Endothelial cell of umbilical vein (primary cell): ENCODE results near the gene TNFRSF12A. TPM values are rescaled to one million over a fixed set of nuclear protein-coding genes. Genes with fewer than 3 reads are reported as not detected.
A peak's percentile ranks its signal among the peaks of the same experiment; 100 is the strongest.

ENCODE experiments used
- BruUV-seq: library from RNA; stranded (reverse); fragments of 400-500 nt; replicated peaks from 2 replicates; lab custom pipeline; 2021; lab: Mats Ljungman, UMichigan
- CTCF ChIA-PET: fragments of 300-600, 350-600 bp; sonication (Branson Sonifier 250); formaldehyde crosslinking; loops from one replicate; lab custom pipeline; 2021; ENCODE audit warnings: antibody characterized with exemption, inconsistent platforms; lab: Charles Lee
- POLR2A ChIA-PET: fragments of 300-600, 350-600 bp; sonication (Branson Sonifier 250); formaldehyde crosslinking; loops from one replicate; lab custom pipeline; 2021; ENCODE audit warnings: antibody characterized with exemption, inconsistent platforms; lab: Charles Lee
- DNase-seq: peaks from one replicate; pipeline ENCODE4 v3.0.0-alpha.2; 2011; ENCODE audit warnings: low read depth, low spot score
- FAIRE-seq: peaks from 2 replicates; lab custom pipeline; 2011; peaks lifted over from hg19 to GRCh38; lab: Jason Lieb, UNC
- H2AFZ ChIP-seq: 2 replicates; pipeline ENCODE4 v1.6.0; 2012; ENCODE audit warnings: low read depth, low read length, control low read depth, inconsistent platforms
- H3K27ac ChIP-seq: 2 replicates; pipeline ENCODE4 v1.5.1; 2011; ENCODE audit warnings: low read depth, mild to moderate bottlenecking, control low read depth, low read length, moderate library complexity; ENCODE audit not compliant: insufficient read depth
- H3K27me3 ChIP-seq, 2 experiments: 2 replicates each; pipeline versions ENCODE4 v1.6.0 to v1.6.1; 2011; ENCODE audit warnings: low read length in 2 of 2, mixed read lengths in 1 of 2; ENCODE audit not compliant: control insufficient read depth in 2 of 2, insufficient read depth in 2 of 2
- H3K36me3 ChIP-seq, 2 experiments: 2 replicates in 1 of 2; 3 replicates in 1 of 2; pipeline ENCODE4 v1.5.1; 2011; ENCODE audit warnings: low read length in 2 of 2, mild to moderate bottlenecking in 1 of 2, moderate library complexity in 1 of 2; ENCODE audit not compliant: control insufficient read depth in 2 of 2, insufficient read depth in 2 of 2; ENCODE audit errors: extremely low read depth in 1 of 2
- H3K4me1 ChIP-seq: 3 replicates; pipeline ENCODE4 v1.5.1; 2011; ENCODE audit warnings: mild to moderate bottlenecking, low read length; ENCODE audit not compliant: control insufficient read depth, insufficient read depth; ENCODE audit errors: extremely low read depth
- H3K4me2 ChIP-seq: 2 replicates; pipeline ENCODE4 v1.6.1; 2011; ENCODE audit warnings: low read length, control low read depth, mixed read lengths; ENCODE audit not compliant: insufficient read depth
- H3K4me3 ChIP-seq, 3 experiments: fragments of 200-600 bp in 1 of 3; sonication (generic), shearing (Covaris generic) in 1 of 3; replicated peaks in 1 of 3; 2 replicates each; pipeline ENCODE4 v1.5.1; 2011 to 2016; ENCODE audit warnings: control low read depth in 3 of 3, low read length in 3 of 3, mild to moderate bottlenecking in 2 of 3, inconsistent platforms in 1 of 3, low read depth in 1 of 3, moderate library complexity in 1 of 3; ENCODE audit not compliant: insufficient read depth in 1 of 3
- H3K79me2 ChIP-seq: 2 replicates; pipeline ENCODE4 v1.6.0; 2012; ENCODE audit warnings: low read length, inconsistent platforms; ENCODE audit not compliant: control insufficient read depth, insufficient read depth
- H3K9ac ChIP-seq: replicated peaks from 2 replicates; pipeline ENCODE3; 2011; ENCODE audit warnings: low read length, control low read depth; ENCODE audit not compliant: insufficient read depth; ENCODE audit errors: extremely low read depth
- H3K9me1 ChIP-seq: replicated peaks from 3 replicates; pipeline ENCODE4 v1.6.0; 2011; ENCODE audit warnings: mild to moderate bottlenecking, low read length; ENCODE audit not compliant: control insufficient read depth, insufficient read depth; ENCODE audit errors: extremely low read depth
- H3K9me3 ChIP-seq: replicated peaks from 2 replicates; pipeline ENCODE4 v1.5.1; 2012; ENCODE audit warnings: low read length, inconsistent platforms; ENCODE audit not compliant: control insufficient read depth, insufficient read depth
- H4K20me1 ChIP-seq: replicated peaks from 2 replicates; pipeline ENCODE3; 2011; ENCODE audit warnings: mild to moderate bottlenecking, low read length; ENCODE audit not compliant: control insufficient read depth, insufficient read depth; ENCODE audit errors: extremely low read depth
- CTCF ChIP-seq, 2 donors: IDR thresholded peaks; 1 replicate in 1 of 2; 2 replicates in 1 of 2; pipeline ENCODE4 v1.5.1; 2011; ENCODE audit warnings: low read length in 2 of 2, mild to moderate bottlenecking in 2 of 2, moderate library complexity in 2 of 2, control low read depth in 1 of 2, inconsistent platforms in 1 of 2, low read depth in 1 of 2; ENCODE audit not compliant: insufficient read depth in 1 of 2; ENCODE audit errors: extremely low read depth in 1 of 2
- EZH2 ChIP-seq: IDR thresholded peaks from 2 replicates; pipeline ENCODE4 v1.6.1; 2012; ENCODE audit warnings: borderline replicate concordance, low read depth, mild to moderate bottlenecking, moderate library complexity, low read length, inconsistent platforms; ENCODE audit not compliant: severe bottlenecking
- FOS ChIP-seq: IDR thresholded peaks from 2 replicates; pipeline ENCODE4 v1.6.1; 2011; ENCODE audit warnings: mild to moderate bottlenecking, low read length, moderate library complexity, borderline replicate concordance; ENCODE audit not compliant: insufficient read depth
- GATA2 ChIP-seq: IDR thresholded peaks from 2 replicates; pipeline ENCODE4 v1.7.0; 2011; ENCODE audit warnings: low read depth, mild to moderate bottlenecking, moderate library complexity, mixed read lengths, low read length; ENCODE audit not compliant: insufficient read length, insufficient read depth
- JUN ChIP-seq: IDR thresholded peaks from 2 replicates; pipeline ENCODE4 v1.6.1; 2011; ENCODE audit warnings: borderline replicate concordance, low read depth; ENCODE audit not compliant: insufficient read length, insufficient read depth
- MYC ChIP-seq: IDR thresholded peaks from one replicate; pipeline ENCODE4 v1.6.1; 2011; ENCODE audit warnings: mild to moderate bottlenecking, low read depth, low read length
- POLR2A ChIP-seq: IDR thresholded peaks from 2 replicates; pipeline ENCODE4 v1.6.1; 2012; ENCODE audit warnings: low read depth, mild to moderate bottlenecking, control low read depth, low read length
- POLR2AphosphoS5 ChIP-seq: IDR thresholded peaks from 2 replicates; pipeline ENCODE4 v1.6.1; 2012; ENCODE audit warnings: low read depth, mild to moderate bottlenecking, control low read depth, low read length, moderate library complexity; ENCODE audit not compliant: insufficient read depth
- dilution Hi-C: fragments of 300-500 bp; cut with MboI; formaldehyde crosslinking; loops from one replicate; pipeline ENCODE4 v1.15.0; 2019; ENCODE audit warnings: low sequenced_read_pairs; ENCODE audit not compliant: extremely low pct_ligation_motif_present
- intact Hi-C: fragments of 100-400 bp; cut with micrococcal nuclease; formaldehyde crosslinking; loops from one replicate; pipeline ENCODE4 v1.10.0; 2022
- polyA plus RNA-seq, 4 experiments: library from polyadenylated mRNA; depleted of rRNA in 3 of 4; stranded (reverse) in 3 of 4; unstranded in 1 of 4; fragments of >200 nt; gene quantifications; 2 replicates each; pipeline versions ENCODE4 v1.2.1 to v1.2.3, GENCODE V29; 2011 to 2012; ENCODE audit warnings: missing spikeins in 1 of 4
- total RNA-seq: library from RNA; stranded (reverse); gene quantifications from 2 replicates; pipeline ENCODE4 v1.2.3, GENCODE V29; 2021
- TF ChIP-seq, protein P1 (sequence below): IDR thresholded peaks from 2 replicates; pipeline ENCODE4 v1.6.1; 2011; ENCODE audit not compliant: insufficient read depth, insufficient read length

The TNFRSF12A gene
- total and polyA plus RNA-seq, 2 donors (not counting 3 experiments of a cell fraction or from before 2014, with no cell fraction given) = 162 to 187 TPM

DNA sequence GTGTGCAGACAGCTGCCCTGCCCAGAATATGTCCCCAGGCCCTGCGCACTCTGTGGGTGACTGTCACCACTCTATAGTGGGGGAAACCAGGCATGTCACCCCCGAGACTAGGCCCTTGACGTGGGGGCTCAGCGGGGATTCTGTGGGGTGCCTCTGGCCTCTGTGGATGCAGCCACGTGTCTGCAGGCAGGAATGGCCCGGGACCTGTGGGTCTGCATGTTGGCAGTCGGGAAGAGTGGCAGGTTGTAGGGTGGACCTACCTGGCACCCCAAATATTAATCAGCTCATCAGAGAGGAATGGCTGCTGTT lies 46.2 kb downstream of the TNFRSF12A start:
- TF ChIP-seq MYC = no peak
- TF ChIP-seq FOS = no peak
- TF ChIP-seq, protein P1, sequence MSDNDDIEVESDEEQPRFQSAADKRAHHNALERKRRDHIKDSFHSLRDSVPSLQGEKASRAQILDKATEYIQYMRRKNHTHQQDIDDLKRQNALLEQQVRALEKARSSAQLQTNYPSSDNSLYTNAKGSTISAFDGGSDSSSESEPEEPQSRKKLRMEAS = no peak
- TF ChIP-seq JUN = no peak
- TF ChIP-seq GATA2 = no peak
- TF ChIP-seq CTCF (IDR thresholded peaks at IDR 0.05; ENCODE audit: extremely low read depth in 1 of 2, insufficient read depth in 1 of 2, low read depth in 1 of 2, low read length in 2 of 2) = no peak
- no peak for TF ChIP-seq POLR2AphosphoS5
- TF ChIP-seq EZH2 = no peak
- TF ChIP-seq POLR2A = no peak
- DNase-seq (no peak), FAIRE-seq (no peak)
- H3K4me2 ChIP-seq = peak overlapping the region; percentile 66
- H3K27me3 ChIP-seq = no peaks in the 10 kb centered on the region
- intact Hi-C loops = no loop called here
- peaks cover 0 to 9% of the 10 kb centered on the region in 2 experiments for H3K36me3 ChIP-seq
- ChIA-PET CTCF (no interaction called here), POLR2A (interaction anchor here (0.5 kb wide), 1 partner anchor 41 kb away, joined by 5 read pairs; no protein-coding TSS in a partner anchor)
- peak overlapping the region; percentile 94 for H3K27ac ChIP-seq
- dilution Hi-C loops = no loop called here
- no peaks in the 10 kb centered on the region for H3K9me3 ChIP-seq
- H3K4me3 ChIP-seq = peak overlapping the region in 2 of 3 experiments; percentile 40 to 54
- H2AFZ ChIP-seq = no peak overlapping the region
- no peaks in the 10 kb centered on the region for H3K9me1 ChIP-seq
- H3K4me1 ChIP-seq = peaks cover 19% of the 10 kb centered on the region
- BruUV-seq = no TSS peak
- peaks cover 4% of the 10 kb centered on the region for H3K79me2 ChIP-seq
- peak overlapping the region; percentile 94 for H3K9ac ChIP-seq
- no peaks in the 10 kb centered on the region for H4K20me1 ChIP-seq
